ENCODE measurements around the gene CAMK1. TPM values are rescaled to one million over a fixed set of nuclear protein-coding genes. Genes with fewer than 3 reads are reported as not detected.

Gene CAMK1
- total and polyA plus RNA-seq, 2 of the 4 experiments (the other 2 are of a cell fraction) = 33.3 to 36.4 TPM

DNA sequence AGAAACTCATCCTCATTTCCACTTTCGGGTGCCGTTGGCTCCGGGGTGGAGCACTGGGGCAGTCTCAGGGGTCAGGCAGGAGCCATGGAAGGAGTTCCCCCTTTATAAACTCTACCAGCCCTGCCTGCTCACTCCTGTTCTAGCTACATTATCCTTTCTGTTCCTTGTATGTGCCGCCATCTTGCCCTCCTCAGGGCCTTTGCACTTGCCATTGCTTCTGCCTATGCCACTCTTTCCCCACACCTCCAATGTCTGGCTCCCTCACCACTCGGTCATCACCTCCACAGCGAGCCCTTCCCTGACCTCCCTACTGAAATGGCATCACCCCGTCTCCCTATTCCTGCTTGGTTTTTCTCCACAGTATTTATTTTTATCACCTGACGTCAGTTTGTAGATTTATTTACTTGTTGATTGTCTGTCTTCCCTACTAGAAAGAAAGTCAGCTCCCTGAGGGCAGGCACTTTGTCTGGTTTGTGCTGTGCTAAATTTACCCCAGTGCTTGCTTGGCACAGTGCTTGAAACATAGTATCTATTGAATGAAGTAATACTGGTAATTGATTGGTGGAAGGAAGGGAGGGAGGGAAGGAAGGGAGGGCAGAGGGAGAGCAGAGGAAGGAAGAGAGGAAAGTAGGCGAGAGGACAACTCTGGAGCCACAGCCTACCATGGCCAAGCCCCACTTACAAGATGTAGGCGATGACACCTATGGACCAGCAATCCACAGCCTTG, 8.8 kb downstream of the CAMK1 start:
- intact Hi-C loops (cut with micrococcal nuclease) (no loop called here), dilution Hi-C loops (cut with HindIII; ENCODE audit: low sequenced_read_pairs, unreplicated experiment) (no loop called here), in situ Hi-C loops (cut with MboI; ENCODE audit: low sequenced_read_pairs) (no loop called here)
- Histone ChIP-seq H3K27ac (ENCODE audit: insufficient read depth, low read length) (no peak overlapping the region), H2BK5ac (ENCODE audit: low read depth, low read length, poor library complexity, severe bottlenecking) (no peak overlapping the region), H3K4me3 (ENCODE audit: insufficient read depth, low read depth, low read length) (no peak overlapping the region), H2AFZ (replicated peaks; ENCODE audit: low read length, poor library complexity) (no peak overlapping the region), H4K91ac (ENCODE audit: insufficient read depth, low read depth, low read length) (no peak overlapping the region), H3K4me2 (ENCODE audit: low read depth, low read length) (no peak overlapping the region), H2BK120ac (ENCODE audit: low read depth, low read length) (no peak overlapping the region), H3K27me3 (ENCODE audit: control insufficient read depth, insufficient read depth, low read length) (no peaks in the 10 kb centered on the region), H4K20me1 (ENCODE audit: insufficient read depth, low read length) (no peaks in the 10 kb centered on the region; the same call in 1 of the 2 replicates), H3K23ac (ENCODE audit: low read depth, low read length) (no peak overlapping the region), H3K36me3 (ENCODE audit: control insufficient read depth, insufficient read depth, low read length) (peaks cover 41% of the 10 kb centered on the region), H2BK15ac (ENCODE audit: low read depth, low read length) (no peak overlapping the region), H3K18ac (ENCODE audit: low read depth, low read length) (no peak overlapping the region), H3K4me1 (ENCODE audit: control insufficient read depth, insufficient read depth, low read length) (no peaks in the 10 kb centered on the region), H4K5ac (ENCODE audit: low read depth, low read length) (no peak overlapping the region), H3K9me1 (ENCODE audit: insufficient read depth, low read length) (peaks cover 11% of the 10 kb centered on the region), H3K9ac (ENCODE audit: low read depth, low read length) (no peak overlapping the region), H4K8ac (ENCODE audit: low read depth in 2 of 2, low read length in 2 of 2) (no peak overlapping the region), H2BK20ac (ENCODE audit: low read depth, low read length) (no peak overlapping the region), H2AK9ac (replicated peaks; ENCODE audit: low read depth, low read length, poor library complexity) (no peak overlapping the region), H3K79me1 (ENCODE audit: low read depth in 1 of 2, low read length in 2 of 2) (peaks cover 0 to 15% of the 10 kb centered on the region in 2 experiments; a peak in 3 of 4 replicates), H3K9me3 (ENCODE audit: control insufficient read depth, insufficient read depth, low read length) (no peaks in the 10 kb centered on the region), H2AK5ac (ENCODE audit: low read depth, low read length) (no peak overlapping the region), H3K56ac (ENCODE audit: extremely low read depth, insufficient read depth, low read length) (0 out of 2 replicates have a peak overlapping the region, but pooled peaks have one; percentile 6), H3K14ac (replicated peaks; ENCODE audit: low read depth, low read length) (no peak overlapping the region), H3K4ac (ENCODE audit: low read depth, low read length) (no peak overlapping the region)
- no peak for TF ChIP-seq SMC3 (IDR thresholded peaks at IDR 0.05; ENCODE audit: low read depth, low read length)
- no peak for TF ChIP-seq CEBPB (IDR thresholded peaks at IDR 0.05; ENCODE audit: low read depth, low read length)
- TF ChIP-seq MAZ (IDR thresholded peaks at IDR 0.05; ENCODE audit: borderline replicate concordance, low read depth, low read length) = no peak
- no peak for TF ChIP-seq MAFK (IDR thresholded peaks at IDR 0.05; ENCODE audit: low read depth, low read length)
- TF ChIP-seq BHLHE40 (IDR thresholded peaks at IDR 0.05; ENCODE audit: low read depth, low read length) = no peak
- TF ChIP-seq, protein P1, sequence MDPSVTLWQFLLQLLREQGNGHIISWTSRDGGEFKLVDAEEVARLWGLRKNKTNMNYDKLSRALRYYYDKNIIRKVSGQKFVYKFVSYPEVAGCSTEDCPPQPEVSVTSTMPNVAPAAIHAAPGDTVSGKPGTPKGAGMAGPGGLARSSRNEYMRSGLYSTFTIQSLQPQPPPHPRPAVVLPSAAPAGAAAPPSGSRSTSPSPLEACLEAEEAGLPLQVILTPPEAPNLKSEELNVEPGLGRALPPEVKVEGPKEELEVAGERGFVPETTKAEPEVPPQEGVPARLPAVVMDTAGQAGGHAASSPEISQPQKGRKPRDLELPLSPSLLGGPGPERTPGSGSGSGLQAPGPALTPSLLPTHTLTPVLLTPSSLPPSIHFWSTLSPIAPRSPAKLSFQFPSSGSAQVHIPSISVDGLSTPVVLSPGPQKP (IDR thresholded peaks at IDR 0.05; ENCODE audit: borderline replicate concordance, low read depth, low read length) = no peak
- no peak for TF ChIP-seq CHD1 (IDR thresholded peaks at IDR 0.05; ENCODE audit: low read depth, low read length)
- TF ChIP-seq RAD21 (IDR thresholded peaks at IDR 0.05; ENCODE audit: low read length) = no peak
- TF ChIP-seq FOS (IDR thresholded peaks at IDR 0.05; ENCODE audit: low read depth, low read length) = no peak
- TF ChIP-seq, protein P2, sequence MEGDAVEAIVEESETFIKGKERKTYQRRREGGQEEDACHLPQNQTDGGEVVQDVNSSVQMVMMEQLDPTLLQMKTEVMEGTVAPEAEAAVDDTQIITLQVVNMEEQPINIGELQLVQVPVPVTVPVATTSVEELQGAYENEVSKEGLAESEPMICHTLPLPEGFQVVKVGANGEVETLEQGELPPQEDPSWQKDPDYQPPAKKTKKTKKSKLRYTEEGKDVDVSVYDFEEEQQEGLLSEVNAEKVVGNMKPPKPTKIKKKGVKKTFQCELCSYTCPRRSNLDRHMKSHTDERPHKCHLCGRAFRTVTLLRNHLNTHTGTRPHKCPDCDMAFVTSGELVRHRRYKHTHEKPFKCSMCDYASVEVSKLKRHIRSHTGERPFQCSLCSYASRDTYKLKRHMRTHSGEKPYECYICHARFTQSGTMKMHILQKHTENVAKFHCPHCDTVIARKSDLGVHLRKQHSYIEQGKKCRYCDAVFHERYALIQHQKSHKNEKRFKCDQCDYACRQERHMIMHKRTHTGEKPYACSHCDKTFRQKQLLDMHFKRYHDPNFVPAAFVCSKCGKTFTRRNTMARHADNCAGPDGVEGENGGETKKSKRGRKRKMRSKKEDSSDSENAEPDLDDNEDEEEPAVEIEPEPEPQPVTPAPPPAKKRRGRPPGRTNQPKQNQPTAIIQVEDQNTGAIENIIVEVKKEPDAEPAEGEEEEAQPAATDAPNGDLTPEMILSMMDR (conservative IDR thresholded peaks at IDR 0.05; ENCODE audit: low read depth, low read length) = no peak
- TF ChIP-seq MXI1 (IDR thresholded peaks at IDR 0.05; ENCODE audit: borderline replicate concordance, low read depth, low read length) = no peak
- no peak for TF ChIP-seq RFX5 (IDR thresholded peaks at IDR 0.05; ENCODE audit: low read depth, low read length)
- TF ChIP-seq POLR2A (IDR thresholded peaks at IDR 0.05; ENCODE audit: low read depth, low read length) = no peak
- TF ChIP-seq NFE2L2 (IDR thresholded peaks at IDR 0.05; ENCODE audit: low read depth, low read length) = no peak
- TF ChIP-seq, protein P3, sequence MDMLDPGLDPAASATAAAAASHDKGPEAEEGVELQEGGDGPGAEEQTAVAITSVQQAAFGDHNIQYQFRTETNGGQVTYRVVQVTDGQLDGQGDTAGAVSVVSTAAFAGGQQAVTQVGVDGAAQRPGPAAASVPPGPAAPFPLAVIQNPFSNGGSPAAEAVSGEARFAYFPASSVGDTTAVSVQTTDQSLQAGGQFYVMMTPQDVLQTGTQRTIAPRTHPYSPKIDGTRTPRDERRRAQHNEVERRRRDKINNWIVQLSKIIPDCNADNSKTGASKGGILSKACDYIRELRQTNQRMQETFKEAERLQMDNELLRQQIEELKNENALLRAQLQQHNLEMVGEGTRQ (IDR thresholded peaks at IDR 0.05; ENCODE audit: low read depth, low read length) = no peak
- TF ChIP-seq RCOR1 (IDR thresholded peaks at IDR 0.05; ENCODE audit: insufficient replicate concordance, low read length) = no peak
- ATAC-seq (ENCODE audit: low read depth) = no peak
- BruUV-seq (replicated peaks) = no TSS peak
- ChIA-PET POLR2A (ENCODE audit: unreplicated experiment) (no interaction called here), CTCF (no interaction called here)
- 98% methylated on average over 5 of the region's 10 CpGs; no CpG with 5 or more reads in 1 of the 2 experiments for WGBS, 2 experiments (ENCODE audit: extremely low coverage in 2 of 2, insufficient read length in 1 of 2)
- DNase-seq = no peak

Measured in IMR-90 (cell line).